ENCODE data around the gene YY1.

The YY1 gene

DNA sequence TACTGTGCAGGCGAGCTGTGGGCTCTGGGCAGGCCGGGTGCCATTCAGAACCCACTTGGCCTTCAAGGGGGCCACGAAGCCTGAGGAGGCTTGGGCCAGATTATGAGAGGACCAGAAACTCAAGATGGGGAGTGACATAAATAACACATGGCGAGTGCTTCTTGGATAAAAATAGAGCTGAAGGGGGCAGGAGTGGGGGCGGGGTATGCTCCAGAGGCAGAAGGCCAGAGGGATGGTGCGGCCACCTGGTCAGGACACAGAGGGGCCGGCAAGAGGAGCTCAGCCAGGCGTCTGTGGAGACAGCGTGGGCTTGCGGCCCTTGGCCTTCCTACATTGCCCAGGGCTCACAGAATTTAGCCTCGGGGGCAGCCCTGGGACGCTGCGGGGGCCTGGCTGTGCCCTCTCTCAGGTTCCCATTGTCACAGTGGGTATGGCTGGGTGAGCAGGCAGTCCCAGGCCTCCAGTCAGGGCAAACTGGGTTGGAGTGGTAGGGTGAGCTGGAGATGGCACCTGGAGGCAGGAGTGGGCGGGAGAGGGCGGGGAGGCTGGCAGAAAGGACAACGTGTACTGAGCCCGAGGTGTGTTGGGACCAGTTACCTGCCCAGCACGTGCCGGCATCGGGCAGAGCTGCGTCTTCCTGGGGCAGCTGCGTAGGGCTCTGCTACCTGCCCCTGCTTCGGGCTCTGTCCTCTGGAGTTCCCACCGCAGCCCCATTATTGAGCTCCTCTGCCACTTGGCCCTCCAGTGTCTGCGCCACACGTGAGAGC lies 74.7 kb downstream of the YY1 start:
- DNase-seq (ENCODE audit: low read depth), result no peak

DNA sequence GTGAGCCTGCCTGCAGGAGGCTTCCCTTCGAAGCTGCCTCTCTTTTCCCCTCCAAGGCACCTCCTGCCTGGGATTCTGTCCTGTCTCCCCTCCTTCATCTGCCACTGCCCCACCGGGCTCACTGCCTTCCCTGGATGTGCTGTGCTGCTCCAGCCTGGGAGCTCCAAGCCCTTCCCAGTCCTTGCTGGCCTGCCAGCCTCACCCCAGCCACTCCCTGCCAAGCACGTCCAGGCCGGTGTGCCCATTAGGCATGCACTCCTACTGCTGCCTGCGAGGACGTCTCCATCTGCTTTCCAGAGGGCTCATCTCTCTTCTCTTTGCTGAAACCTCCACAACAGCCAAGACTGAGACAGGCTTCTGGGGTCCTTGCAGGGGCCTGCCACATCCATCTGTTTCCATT lies 75.8 kb downstream of the YY1 start:
- no peak for DNase-seq (ENCODE audit: low read depth)

DNA sequence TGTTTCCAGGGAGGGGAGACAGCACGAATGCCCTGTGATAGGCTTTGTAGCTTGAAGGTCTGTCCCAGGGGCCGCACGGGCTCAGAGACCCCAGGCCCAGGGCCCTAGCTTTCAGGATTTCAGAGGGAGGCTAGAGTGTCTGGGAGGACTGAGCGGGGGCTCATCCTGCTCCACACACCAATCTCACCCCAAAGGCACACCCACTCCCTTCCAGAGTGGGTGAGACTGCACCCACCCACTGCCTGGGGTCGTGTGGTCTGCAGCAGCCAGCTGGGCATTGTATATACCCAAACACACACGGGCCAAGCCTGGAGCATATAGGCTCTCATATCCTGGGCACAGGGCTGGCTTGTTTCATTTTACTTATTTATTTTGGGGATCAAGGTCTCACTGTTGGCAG lies 78.4 kb downstream of the YY1 start:
- no peak for DNase-seq (ENCODE audit: low read depth)

DNA sequence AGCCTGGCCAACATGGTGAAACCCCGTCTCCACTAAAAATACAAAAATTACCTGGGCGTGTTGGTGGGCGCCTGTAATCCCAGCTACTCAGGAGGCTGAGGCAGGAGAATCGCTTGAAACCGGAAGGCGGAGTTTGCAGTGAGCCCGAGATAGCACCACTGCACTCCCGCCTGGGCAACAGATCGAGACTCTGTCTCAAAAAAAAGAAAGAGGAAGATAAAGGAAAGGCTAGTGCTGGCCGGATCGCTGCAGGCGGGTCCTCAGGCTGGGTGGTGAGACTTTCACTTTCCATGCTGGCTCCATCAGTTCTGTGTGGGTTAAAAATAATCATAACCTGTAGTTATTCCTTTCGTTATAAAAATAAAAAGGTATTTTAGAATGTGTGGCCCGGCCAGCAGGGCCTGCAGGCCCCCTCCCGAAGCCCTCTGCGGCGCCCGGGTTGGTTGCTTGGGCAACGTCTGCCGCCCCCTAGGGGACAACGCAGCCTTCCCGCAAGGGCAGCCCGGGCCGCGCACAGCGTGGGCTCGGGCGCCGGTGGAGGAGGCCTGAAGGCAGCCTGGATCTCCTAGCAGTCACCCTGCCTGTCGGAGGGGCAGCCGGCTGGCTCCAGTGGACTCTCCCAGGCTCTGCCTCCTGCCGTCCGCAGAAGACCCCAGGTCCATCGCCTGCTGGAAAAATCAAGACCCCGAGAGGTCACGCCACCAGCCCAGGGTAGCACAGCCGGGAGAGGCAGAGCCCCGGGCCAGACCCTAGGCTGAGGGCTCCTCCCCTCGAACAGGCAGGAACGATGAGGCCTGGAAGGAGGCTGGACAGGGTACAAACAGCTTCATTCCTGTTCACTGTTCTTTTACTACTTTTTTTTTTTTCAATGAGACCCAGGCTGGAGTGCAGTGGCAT lies 79.2 kb downstream of the YY1 start:
- DNase-seq (ENCODE audit: low read depth), result peak; percentile 52

DNA sequence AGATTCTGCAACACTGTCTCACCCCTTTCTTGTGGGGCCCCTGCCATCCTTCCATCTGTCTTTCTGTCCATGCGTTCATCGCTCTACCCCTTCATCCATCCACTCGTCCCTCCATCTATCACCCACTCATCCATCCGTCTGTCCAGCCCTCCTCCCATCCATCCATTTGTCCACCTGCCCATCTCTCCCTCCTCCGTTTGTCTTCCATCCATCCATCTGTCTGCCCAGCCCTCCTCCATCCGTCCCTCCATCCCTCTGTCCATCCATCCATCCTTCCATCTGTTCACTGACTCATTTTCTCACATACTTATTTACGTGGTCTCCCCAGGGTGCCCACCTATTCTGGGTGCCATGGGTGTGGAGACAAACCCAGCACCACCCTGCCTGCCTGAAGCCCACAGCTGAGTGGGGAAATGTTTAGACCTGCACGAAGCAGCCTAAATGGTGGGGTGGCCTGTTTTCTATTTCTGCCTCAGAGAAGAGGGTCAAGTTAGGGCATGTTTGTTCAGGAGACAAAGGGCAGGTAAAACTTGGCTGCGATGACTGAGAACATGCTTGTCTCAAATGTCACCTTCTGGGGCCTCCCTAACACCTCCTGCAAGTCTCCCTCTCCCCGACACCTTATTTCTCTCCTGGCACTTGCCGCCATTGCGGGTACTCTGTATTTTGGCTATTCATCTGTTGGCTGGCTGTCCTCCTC lies 81.4 kb downstream of the YY1 start:
- DNase-seq (ENCODE audit: low read depth), result no peak

DNA sequence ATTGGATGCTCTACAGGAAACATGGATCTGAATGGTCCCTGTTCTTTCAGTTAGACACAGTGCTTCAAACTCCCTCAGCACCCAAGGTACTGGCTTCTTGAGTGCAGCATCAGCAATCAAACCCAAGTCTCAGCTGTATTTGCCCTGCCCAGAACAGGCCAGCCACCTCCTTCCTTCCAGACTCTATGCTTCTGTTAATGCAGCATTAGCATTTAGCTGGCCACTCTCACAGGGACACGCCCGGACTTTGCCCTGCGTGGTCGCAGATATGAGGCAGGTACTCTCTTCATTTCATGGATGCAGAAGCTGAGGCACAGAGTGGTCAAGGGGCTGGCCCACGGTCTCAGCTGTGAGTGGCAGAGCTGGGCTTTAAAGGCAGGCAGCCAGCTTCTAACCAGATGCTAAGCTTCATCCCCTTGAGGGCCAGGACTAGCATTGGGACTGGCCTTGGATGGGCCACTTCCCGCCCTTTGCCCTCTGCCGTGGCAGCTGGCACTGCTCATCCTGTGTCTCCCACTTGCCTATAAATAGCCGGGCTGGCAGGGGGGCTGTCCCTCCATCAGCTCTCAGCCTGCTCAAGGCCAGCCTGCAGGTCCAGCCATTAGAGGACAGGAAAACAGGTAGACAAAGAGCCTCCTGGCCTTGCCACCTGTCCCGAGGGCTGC lies 82.7 kb downstream of the YY1 start:
- DNase-seq (ENCODE audit: low read depth), result no peak

DNA sequence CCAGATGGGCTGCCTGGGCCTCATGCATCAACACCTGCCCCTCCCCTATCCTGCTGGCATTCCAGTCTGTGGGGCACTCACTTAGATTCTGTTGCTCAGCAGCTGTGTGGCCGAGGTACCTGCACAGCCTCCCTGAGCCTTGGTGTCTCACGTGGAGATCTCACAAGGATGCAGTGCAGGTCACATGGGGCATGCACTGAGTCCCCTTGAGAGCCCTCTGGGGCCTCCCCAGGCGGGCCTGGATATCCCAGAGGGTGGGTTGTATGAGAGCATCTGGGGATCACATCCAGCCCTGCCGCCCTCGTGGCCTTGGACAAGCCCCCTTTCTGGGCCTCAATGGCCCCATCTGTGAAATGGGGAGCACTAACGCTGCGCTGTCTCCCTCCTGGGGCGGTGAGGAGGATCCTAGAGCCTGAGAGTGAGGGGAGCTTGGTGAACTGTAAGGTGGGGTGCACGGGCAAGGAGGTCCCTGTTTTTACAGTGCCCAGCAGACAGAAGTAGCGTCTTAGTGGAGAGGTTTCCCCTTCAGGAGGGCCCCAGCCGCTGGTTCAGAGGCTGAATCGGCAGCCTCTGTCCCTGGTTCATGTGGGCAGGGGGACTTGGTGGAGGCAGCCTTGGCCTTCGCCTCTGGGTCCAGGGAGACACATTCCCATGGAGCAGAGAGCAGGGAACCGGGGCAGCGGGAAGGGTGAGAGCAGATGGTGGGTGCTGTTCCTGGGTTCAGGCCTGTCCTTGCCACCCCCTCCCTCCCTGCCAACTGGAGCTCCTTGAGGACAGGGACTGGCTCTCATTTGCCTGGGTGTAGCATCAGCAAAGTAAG lies 83.4 kb downstream of the YY1 start:
- DNase-seq (ENCODE audit: low read depth), result no peak

DNA sequence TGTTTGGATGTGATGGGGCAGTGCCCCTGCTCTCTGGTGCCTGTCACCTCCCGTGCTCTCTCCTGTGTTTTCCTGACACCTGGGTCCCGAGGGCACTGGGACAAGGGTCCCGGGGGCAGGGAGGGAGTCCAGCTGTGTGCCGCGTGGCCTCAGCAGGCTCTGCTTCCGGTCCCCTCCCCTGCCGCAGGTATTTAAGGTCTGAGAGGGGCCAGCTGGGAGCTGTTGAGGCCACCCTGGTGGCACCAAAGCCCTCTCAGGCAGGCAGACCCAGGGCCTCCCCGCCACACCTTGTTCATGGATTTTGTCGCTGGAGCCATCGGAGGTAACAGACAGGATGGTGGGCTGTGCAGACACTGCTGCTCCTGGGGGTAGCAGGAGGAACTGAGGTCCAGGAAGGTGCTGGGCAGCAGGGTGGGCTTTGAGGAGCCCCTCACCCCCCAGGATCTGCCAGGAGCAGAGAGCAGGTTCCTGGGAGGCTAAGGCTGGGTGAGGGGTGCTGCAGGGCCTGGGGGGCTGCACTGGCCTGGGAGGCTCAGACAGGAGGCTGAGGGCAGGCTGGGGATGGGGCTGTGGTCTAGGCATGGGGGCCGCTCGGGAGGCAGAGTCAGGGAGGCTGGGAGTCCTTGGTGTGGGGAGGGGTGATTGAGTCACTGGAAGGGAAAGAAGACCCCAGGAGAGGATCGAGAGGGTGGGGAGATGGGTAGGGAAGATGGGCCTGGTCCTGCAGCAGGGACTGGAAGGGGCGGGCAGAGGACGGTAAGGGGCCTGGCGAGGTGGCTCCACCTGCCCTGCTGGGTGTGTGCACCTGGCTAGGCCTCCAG lies 84.4 kb downstream of the YY1 start, which contains the start of gene SLC25A47:
Gene SLC25A47 (plus strand): TSS at position 219 of the 821 bp plus-strand sequence. CDS start 76 bp downstream, at position 295.
- DNase-seq (ENCODE audit: low read depth), result no peak

DNA sequence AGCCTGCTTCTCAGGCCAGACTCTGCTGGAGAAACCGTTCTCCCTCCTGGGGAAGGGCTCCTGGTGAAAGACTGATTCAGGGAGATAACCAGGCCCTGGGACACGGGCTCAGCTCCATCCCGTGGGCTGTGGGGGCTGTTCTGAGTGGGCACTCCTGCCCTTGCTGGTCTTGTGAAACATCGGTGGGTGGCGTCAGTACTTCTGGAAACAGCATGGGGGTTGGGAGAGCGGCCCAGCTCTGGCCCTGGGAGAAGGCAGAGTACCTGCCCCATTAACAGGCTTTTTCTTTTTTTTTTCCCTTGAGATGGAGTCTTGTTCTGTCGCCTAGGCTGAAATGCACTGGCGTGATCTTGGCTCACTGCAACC lies 85.0 kb downstream of the YY1 start:
- DNase-seq (ENCODE audit: low read depth), result no peak

DNA sequence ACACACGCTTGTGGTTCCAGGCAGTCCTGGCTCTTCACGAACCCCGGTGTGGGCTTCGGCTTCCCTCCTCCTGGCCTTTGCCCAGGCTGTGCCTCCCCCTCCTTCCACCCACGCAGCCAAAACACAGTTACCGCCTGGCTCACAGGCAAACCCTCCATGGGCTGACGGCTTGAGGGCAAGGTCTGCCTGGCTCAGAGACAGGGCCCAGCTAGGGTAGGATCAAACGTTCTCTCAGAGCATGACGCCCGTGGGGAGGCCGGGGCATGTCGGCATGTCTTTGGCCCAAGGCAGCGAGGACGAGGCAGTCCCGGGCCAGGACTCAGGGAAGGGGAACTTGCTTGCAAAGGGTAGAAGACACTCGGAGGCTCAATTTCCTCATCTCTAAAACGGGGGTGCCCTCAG lies 86.3 kb downstream of the YY1 start:
- no peak for DNase-seq (ENCODE audit: low read depth)

DNA sequence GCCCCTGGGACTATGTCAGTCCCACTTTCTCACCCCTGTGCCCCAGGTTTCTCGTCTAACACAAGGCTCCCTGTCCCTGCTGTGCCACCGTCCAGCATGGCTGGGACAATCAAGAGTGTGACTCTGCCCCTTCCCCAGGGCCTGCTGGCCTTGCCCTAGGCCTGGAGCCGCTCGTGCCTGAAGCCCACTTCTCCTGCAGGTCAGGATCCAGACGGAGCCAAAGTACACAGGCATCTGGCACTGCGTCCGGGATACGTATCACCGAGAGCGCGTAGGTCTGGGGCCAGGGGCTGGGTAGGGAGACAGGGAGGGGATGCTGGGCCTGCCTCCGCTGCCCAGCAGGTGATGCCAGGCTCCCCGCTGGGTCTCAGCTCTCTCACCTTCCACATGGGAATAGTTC lies 87.0 kb downstream of the YY1 start:
- no peak for DNase-seq (ENCODE audit: low read depth)

DNA sequence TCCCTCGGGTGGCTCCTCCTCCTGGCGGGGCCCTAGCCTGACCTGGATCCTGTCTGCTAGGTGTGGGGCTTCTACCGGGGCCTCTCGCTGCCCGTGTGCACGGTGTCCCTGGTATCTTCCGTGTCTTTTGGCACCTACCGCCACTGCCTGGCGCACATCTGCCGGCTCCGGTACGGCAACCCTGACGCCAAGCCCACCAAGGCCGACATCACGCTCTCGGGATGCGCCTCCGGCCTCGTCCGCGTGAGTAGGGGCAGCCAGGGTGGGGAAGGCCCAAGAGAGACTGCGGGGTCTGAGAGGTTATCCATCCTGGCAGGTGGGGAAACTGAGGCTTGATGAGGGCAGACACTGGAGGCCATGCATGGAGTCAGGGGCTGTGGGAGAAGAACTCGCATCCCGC lies 88.2 kb downstream of the YY1 start:
- DNase-seq (ENCODE audit: low read depth), result no peak

DNA sequence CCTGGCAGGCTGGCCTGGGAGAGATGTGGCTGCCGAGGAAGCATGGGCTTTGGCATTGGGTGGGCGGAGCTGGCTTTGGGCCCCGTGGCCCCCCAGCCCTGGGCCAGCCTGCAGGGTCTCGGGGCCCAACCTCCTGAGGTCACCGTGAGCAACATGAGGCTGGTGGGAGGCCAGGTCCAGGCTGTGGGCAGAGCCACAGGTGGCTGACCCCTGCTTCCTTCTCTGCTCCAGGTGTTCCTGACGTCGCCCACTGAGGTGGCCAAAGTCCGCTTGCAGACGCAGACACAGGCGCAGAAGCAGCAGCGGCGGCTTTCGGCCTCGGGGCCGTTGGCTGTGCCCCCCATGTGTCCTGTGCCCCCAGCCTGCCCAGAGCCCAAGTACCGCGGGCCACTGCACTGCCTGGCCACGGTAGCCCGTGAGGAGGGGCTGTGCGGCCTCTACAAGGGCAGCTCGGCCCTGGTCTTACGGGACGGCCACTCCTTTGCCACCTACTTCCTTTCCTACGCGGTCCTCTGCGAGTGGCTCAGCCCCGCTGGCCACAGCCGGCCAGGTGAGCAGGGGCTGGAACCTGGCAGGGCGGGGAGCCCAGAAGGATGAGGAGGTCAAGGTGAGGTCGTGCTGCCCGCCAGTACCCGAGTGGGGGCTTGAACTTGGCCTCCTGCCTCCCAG lies 89.7 kb downstream of the YY1 start:
- no peak for DNase-seq (ENCODE audit: low read depth)

DNA sequence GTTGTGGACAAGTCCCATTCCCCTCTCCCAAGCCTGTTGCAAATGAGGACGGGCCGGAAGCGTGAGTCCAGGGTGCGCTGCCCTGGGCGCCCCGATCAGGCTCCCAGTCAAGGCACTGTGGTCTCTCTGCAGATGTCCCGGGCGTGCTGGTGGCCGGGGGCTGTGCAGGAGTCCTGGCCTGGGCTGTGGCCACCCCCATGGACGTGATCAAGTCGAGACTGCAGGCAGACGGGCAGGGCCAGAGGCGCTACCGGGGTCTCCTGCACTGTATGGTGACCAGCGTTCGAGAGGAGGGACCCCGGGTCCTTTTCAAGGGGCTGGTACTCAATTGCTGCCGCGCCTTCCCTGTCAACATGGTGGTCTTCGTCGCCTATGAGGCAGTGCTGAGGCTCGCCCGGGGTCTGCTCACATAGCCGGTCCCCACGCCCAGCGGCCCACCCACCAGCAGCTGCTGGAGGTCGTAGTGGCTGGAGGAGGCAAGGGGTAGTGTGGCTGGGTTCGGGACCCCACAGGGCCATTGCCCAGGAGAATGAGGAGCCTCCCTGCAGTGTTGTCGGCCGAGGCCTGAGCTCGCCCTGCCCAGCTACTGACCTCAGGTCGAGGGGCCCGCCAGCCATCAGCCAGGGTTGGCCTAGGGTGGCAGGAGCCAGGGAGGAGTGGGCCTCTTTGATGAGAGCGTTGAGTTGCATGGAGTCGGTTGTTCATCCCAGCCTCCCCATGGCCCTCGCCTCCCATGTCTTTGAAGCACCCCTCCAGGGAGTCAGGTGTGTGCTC lies 90.5 kb downstream of the YY1 start:
- no peak for DNase-seq (ENCODE audit: low read depth)

DNA sequence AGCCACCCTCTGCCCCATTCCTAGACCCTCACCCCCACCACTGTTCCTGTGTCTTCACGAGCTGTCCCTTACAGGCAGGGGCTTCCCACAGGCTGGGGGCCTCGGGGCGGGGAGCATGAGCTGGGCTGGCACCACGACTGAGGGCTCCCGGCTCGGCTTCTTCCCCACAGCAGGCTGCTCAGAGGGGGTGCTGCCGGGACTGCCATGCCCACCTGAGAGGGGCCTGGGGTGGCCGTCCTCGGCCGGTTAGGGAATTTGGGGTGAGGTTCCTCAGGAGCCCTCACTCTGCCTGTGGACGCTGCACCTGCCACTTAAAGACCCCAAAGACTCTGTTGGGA lies 91.0 kb downstream of the YY1 start:
- no peak for DNase-seq (ENCODE audit: low read depth)

DNA sequence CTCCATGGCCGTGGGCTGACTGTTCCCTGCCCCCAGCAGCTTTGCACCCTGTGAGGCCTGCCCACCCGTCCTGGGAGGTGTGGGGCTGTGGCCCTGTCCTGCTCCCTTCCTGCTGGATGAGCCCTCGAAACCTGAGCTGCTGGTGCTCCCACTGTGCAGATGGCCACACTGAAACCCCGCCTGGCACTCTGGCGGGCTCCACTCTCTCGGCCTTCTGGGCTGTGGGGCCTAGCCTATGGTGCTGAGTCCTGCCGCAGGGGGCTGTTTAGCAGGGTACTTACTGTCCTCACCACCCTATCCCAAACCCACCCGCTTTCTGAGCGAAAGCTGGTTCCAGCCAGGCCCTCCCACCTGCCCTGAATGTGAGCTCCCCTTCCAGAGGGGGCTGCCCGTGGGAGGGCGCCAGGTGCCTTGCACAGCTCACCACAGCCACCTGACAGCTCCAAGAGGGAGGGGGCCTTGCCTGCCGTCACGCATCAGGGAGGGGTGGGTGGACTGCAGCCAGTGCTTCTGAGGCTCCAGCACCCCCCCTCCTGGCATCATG lies 91.5 kb downstream of the YY1 start:
- no peak for DNase-seq (ENCODE audit: low read depth)

DNA sequence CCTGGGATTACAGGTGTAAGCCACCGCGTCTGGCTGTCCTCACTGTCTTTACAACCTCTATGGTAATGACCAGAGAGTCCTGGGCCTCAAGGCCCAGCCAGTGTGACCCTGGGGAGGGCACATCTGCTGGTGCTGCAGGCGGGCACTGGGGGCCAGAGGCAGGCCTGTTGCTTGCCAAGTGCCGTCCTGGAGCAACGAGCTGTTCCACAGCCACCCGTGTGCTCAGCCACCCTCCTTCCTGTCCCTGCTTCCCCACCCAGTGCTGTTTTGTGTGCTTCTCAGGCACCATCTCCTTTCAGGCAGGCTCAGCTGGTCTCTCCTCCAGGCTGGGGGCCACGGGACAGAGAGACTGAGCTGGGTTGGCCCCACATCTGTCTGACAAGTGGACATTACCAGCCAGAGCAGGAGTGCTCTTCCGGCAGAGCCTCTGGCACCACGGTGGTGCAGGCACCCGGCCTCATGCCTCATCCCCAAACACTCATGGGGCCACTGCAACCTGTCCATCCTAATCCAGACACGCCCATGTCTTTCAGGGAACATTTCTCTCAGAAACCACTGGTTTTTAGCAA lies 93.2 kb downstream of the YY1 start:
- no peak for DNase-seq (ENCODE audit: low read depth)

Data from activated T-cell treated with anti-CD3 and anti-CD28 coated beads for 24 hours (primary cell).